GM21786 (cell line): ENCODE measurements around the gene TEAD1.

ENCODE experiments used
- ATAC-seq: cut with Tn5 transposase; IDR thresholded peaks from one replicate; pipeline ENCODE4 v1.9.1; 2021; ENCODE audit not compliant: unreplicated experiment

TEAD1 gene

GRCh38 chr11:12664385-12664784 lies 9.8 kb upstream of the TEAD1 start:
- no peak for ATAC-seq

DNA sequence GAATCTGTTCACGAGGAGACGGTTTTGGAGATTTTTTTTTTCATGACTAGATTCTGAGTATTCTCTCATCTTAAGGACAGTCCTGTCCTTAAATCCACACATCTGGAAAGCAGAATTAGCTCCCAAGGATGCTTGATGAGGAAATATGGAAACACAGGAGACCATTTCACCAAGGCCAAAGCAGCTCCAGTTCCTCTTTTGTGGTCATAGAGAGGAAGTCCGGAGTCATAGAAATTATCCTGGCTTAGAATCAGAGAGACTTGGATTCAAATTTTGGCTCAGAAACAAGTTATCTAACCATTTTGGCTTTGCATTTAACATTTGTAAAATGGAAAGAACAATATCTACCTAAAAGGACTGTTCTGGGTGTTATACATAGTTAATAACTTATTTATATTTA lies 7.3 kb upstream of the TEAD1 start:
- no peak for ATAC-seq

DNA sequence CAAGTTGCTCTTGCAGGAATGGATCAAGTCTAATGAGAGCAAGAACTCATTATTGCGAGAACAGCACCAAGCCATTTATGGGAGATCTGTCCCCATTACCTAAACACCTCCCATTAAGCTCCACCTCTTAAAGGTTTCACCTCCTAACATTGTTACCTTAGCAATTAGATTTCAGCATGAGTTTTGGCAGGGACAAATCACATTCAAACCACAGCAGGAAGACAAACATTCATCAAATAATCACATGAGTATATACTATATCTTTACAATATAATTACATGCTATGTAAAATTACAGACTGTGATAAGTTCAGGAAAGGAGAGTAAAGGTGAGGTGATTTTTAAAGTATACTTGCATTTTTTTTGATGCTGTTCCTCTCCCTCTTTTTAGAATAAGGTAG lies 6.6 kb upstream of the TEAD1 start:
- no peak for ATAC-seq

- no peak for ATAC-seq
These were observed 6.1 kb upstream of the TEAD1 start for GRCh38 chr11:12668166-12668565.

DNA sequence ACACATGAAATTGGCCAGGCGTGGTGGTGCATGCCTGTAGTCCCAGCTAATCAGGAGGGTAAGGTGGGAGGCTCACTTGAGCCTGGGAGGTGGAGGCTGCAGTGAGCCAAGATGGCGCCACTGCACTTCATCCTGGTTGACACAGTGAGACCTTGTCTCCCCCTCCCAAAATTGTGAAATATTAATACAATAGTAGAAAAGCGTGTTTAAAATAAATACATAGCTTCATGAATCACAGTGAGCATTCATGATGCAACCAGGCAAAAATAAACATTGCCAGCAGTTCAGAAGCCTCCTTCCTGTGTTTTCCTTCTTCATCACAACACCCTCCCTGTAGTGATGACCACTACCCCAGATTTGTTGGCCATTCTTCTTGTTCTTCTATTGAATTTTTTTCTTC lies 4.3 kb upstream of the TEAD1 start:
- no peak for ATAC-seq

DNA sequence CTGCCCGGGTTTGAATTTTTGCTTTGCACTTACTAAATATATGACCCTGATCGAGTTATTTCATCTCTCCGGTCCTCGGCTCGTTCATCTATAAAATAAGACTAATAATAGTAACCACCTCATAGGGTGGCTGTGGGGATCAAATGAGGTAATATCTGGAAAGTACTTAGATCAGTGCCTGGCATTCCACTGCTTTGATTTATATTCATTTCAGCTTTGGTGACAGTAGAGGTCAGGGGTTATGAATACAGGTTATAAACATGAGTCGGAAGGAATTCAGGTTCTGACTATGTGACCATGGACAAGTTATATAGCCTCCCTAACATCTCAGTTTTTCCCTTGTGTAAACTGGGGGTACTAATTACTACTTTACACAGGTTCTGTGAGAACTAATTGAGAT lies 2.9 kb upstream of the TEAD1 start:
- no peak for ATAC-seq

- ATAC-seq: no peak
These were observed 659 bp upstream of the TEAD1 start for GRCh38 chr11:12673601-12673923.

GRCh38 chr11:12674571-12674935 lies 332 bp downstream of the TEAD1 start:
- ATAC-seq: peak; percentile 12

DNA sequence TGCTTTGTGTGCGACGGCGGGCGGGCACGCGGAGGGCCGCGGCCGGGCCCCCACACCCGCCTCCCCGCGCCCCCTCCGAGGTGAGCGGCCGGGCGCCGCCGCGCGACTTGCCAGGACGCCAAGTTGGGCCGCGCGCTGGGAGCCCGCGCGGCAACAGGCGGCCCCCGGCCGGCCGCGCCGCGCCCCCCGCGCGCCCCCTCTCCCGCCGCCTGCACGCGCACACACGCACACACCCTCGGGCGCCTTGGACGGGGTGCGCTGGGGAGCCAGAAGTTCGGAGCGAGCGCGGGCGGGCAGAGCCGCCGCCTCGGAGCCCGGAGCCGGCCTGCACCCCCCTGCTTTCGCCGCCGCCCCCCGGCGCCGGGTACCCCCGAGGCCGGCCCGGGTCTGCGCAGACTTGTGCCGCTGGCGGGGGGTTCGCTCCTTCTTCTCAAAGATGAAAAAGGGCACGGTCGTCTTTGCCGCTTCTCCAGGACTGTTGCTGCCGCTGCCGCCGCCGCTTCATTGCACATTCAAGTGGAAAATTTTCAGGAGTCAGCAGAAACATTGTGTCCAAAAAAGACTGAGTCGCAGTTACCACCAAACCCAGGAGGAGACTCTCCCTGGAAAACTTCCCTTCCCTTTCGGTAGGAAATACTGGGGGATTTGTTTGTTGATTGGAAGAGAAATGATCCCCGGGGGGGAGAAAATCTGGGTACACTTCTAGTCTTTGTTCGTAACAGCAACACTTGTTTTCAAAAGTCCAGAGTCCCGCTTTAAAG lies 895 bp downstream of the TEAD1 start:
- no peak for ATAC-seq

DNA sequence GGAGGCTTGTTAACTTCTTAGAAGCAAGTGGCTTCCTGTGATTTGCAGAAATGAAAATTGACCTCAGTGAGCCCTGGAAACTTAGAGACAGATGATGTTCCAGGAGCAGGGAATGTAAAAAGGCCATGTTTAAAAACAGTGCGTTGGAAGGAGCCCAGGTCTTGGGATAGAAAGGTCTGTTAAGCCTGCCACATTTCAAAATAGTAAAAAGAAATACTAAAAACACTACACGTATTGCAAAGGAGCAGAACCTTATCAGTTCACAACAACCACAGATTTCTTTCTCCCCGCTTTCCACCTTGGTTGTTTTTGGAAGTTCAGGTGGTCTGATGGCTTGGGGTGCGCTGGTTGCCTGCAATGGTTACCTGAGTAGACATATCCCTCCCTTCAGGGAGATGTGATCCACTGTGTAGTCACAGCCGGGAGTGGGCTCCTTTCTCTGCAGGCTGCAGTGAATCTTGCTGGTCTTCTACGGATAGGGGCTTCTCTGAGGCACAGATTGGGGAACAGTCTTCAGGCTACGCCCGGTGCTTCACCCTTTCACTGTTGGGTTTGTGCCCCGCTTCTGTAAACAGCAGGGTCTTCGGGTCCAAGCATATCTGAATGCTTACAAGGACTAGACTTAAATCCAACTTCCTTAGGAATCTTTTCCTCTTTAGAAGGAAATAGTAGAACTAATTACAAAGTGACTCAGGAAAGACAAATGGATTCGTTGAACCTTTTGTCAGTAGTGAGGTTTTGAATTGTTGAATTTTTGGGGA lies 1.9 kb downstream of the TEAD1 start:
- no peak for ATAC-seq

- ATAC-seq: no peak
These were observed 2.9 kb downstream of the TEAD1 start for GRCh38 chr11:12677131-12677530.

DNA sequence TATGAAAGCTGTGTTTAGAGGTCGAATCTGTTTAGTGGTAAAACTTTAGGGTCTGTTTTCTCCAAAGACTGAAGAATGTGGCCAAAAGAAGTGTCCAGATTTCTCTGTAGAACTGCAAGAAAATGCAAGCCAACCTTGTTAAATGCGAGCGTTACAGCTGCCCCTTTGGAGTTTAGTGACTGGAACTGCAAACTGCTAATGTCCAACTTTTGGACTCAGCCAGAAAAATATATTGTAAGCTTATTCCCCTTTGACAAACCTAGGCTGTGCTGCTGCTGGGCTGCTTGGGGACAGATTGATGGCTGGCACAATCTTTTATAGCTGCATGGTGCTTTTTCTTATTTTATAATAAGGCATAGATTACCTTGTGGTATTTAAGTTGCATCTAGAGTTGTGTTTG lies 3.9 kb downstream of the TEAD1 start:
- no peak for ATAC-seq

DNA sequence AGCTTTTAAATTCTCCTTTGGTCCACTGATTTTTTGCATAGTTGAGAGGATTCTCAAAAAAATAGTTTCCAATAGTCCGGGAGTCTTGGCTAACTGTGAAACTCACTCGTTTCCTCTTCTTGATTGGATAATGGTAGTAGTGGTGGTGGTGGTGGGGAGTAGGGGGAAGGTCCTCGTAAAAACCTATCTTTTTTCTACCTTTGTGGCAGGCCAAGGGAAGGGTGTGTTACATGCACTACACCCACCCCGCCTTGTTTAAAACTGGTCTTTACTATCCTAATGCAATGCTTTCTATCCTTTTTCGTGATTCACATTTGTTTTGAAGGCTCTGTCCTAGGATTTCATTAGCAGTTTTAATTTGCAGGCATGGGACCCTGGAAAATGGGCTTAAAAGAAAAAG lies 4.8 kb downstream of the TEAD1 start:
- ATAC-seq: no peak

DNA sequence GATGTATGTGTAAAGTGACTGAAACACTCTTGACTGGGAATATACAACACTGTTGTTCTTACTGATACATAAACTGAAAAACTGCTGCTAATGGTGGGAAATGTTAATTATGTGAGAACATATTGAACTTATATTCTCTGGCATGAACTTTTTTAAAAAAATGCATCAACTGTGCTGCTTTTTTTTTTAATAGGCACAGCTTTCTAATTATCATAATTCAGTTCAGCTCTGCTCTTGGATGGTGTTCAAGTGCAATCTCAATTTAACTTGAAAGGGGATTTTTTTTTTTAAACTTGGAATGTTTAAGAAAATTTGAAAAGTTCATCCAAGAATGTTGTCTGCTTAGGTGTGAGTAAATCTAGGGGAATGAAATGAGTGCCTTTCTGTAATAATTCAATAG lies 5.2 kb downstream of the TEAD1 start:
- ATAC-seq: no peak

DNA sequence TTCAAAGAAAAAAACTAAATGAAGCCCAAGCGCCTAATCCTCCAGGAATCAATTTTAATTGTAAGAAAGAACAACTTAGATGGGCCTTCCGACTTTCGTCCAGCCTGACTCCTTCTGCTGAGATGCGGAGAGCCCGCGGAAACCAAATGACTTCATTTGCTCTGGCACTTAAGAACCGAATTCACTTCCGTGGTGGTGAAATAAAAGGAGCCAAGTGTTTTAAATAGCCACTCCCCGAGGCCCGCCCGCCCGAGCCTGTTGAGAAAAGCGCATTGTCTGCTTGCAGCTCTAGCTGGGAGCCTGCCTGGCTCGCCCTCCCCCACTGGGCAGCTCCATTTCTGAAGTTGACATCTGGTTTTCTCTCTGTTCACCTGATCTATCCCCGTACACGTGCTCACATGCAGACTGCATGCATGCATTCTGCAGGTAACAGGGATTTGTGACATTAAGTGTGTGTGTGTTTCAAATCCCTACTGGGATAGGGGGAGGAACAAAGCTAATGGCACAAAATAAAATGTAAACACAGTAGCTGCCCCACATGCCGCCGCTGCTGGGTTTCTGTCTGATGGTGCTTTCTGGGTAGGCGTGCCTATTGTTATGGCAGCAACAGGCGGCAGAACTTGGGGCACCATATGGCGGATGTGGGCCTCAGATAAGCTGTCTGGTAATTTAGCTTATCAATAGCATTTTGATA lies 6.2 kb downstream of the TEAD1 start:
- no peak for ATAC-seq

- no peak for ATAC-seq
These were observed 6.7 kb downstream of the TEAD1 start for GRCh38 chr11:12680940-12681258.

GRCh38 chr11:12681466-12681865 lies 7.2 kb downstream of the TEAD1 start:
- no peak for ATAC-seq

- no peak for ATAC-seq
These were observed 8.1 kb downstream of the TEAD1 start for GRCh38 chr11:12682288-12682687.

- ATAC-seq: no peak
These were observed 8.7 kb downstream of the TEAD1 start for GRCh38 chr11:12682737-12683500.

DNA sequence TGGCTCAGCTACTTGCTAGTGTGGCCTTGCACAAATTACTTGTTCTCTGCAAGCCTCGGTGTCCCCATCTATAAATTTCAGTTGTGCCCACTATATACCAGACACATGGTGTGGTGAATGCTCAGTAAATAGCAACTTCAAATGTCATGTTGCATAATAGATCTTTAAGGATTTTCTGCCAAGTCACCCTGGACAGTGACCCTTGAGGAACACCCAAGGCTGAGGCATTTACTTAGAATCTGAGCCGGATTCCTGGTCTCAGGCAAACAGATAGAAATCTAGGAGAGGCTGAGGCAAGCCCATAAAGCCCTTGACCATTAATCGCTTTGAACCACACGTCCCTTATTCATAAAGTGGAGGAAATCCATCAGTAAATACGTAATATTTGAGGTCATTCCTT lies 9.7 kb downstream of the TEAD1 start:
- ATAC-seq: no peak

DNA sequence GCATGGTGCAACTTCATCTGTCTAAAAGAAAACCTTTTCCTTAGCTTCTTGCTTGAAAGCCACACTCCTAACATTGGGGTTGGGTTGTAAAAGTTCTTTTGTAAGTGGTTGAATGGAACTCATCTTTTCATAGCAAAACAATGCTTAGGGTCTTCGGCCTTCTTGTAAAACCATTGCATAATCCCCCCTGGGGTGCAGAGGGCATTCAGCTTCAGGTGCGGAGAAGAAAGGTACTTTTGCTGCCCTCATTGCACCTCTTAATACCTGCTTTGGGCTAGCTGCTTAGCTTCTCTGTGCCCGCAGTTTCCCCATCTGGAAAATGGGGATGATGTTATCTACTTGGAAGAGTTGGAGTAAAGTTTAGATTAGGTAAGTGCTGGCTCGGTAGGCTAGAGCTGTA lies 10.1 kb downstream of the TEAD1 start:
- no peak for ATAC-seq

- no peak for ATAC-seq
These were observed 10.6 kb downstream of the TEAD1 start for GRCh38 chr11:12684816-12685215.
